AG04450 (cell line): ENCODE data around the gene KIAA0825. TPM values are rescaled to one million over a fixed set of nuclear protein-coding genes. Genes with fewer than 3 reads are reported as not detected.

Experiments
- CTCF ChIA-PET: fragments of 300-600, 350-600 bp; formaldehyde crosslinking; extraction: SDS; loops from one replicate; lab custom pipeline; 2022; ENCODE audit warnings: antibody characterized with exemption, inconsistent platforms; lab: Charles Lee
- POLR2A ChIA-PET: fragments of 350-600 bp; formaldehyde crosslinking; extraction: SDS; loops from one replicate; lab custom pipeline; 2021; ENCODE audit warnings: antibody characterized with exemption, inconsistent platforms; lab: Yijun Ruan, JAX
- DNase-seq: peaks from one replicate; pipeline ENCODE4 v3.0.0-alpha.2; 2011; ENCODE audit warnings: low read depth, low spot score
- H3K27ac ChIP-seq: one replicate; pipeline ENCODE4 v1.5.1; 2012; ENCODE audit warnings: low read depth, low read length, control low read depth
- H3K27me3 ChIP-seq: one replicate; pipeline ENCODE4 v1.6.0; 2012; ENCODE audit warnings: low read length; ENCODE audit not compliant: control insufficient read depth, insufficient read depth
- H3K4me3 ChIP-seq: 2 replicates; pipeline ENCODE4 v1.5.1; 2011; ENCODE audit warnings: mild to moderate bottlenecking, low read depth, low read length, control low read depth
- H3K9me3 ChIP-seq: 2 replicates; pipeline ENCODE4 v1.5.1; 2012; ENCODE audit warnings: low read length; ENCODE audit not compliant: control insufficient read depth, insufficient read depth
- CTCF ChIP-seq: IDR thresholded peaks from 2 replicates; pipeline ENCODE4 v1.5.1; 2011; ENCODE audit warnings: low read depth, low read length, control low read depth, inconsistent platforms
- polyA plus RNA-seq: library from polyadenylated mRNA; depleted of rRNA; stranded (reverse); fragments of >200 nt; gene quantifications from 2 replicates; pipeline ENCODE4 v1.2.3, GENCODE V29; 2011

The KIAA0825 gene
- polyA plus RNA-seq, 1 experiment, result 2.1 TPM

GRCh38 chr5:94337617-94338016 is 280.8 kb downstream of the KIAA0825 start:
- Histone ChIP-seq H3K9me3 (no peaks in the 10 kb centered on the region), H3K27me3 (no peaks in the 10 kb centered on the region), H3K27ac (no peak overlapping the region), H3K4me3 (no peak overlapping the region)
- CTCF ChIA-PET, result interaction anchor here (1.0 kb wide), 1 partner anchor 400 kb away, joined by 3 read pairs; no protein-coding TSS in a partner anchor
- no peak for DNase-seq
- TF ChIP-seq CTCF, result no peak
- POLR2A ChIA-PET, result no interaction called here

- no peak for TF ChIP-seq CTCF
- Histone ChIP-seq H3K9me3 (no peaks in the 10 kb centered on the region), H3K4me3 (no peak overlapping the region), H3K27ac (no peak overlapping the region), H3K27me3 (no peaks in the 10 kb centered on the region)
- ChIA-PET CTCF (no interaction called here), POLR2A (no interaction called here)
- no peak for DNase-seq
Observed at GRCh38 chr5:94335936-94336335, 282.5 kb downstream of the KIAA0825 start.

GRCh38 chr5:94329115-94329514 is 289.3 kb downstream of the KIAA0825 start:
- no peak overlapping the region for H3K27ac ChIP-seq
- CTCF ChIA-PET, result no interaction called here
- no peak for DNase-seq
- H3K9me3 ChIP-seq, result no peaks in the 10 kb centered on the region
- H3K4me3 ChIP-seq, result no peak overlapping the region
- TF ChIP-seq CTCF, result no peak
- POLR2A ChIA-PET, result no interaction called here
- no peaks in the 10 kb centered on the region for H3K27me3 ChIP-seq

GRCh38 chr5:94326586-94326985 is 291.8 kb downstream of the KIAA0825 start:
- CTCF ChIA-PET, result no interaction called here
- Histone ChIP-seq H3K9me3 (no peaks in the 10 kb centered on the region), H3K27ac (no peak overlapping the region), H3K27me3 (no peaks in the 10 kb centered on the region), H3K4me3 (no peak overlapping the region)
- DNase-seq, result no peak
- POLR2A ChIA-PET, result no interaction called here
- no peak for TF ChIP-seq CTCF

- H3K27me3 ChIP-seq, result no peaks in the 10 kb centered on the region
- no peak for TF ChIP-seq CTCF
- no peak overlapping the region for H3K27ac ChIP-seq
- ChIA-PET POLR2A (no interaction called here), CTCF (no interaction called here)
- no peak overlapping the region for H3K4me3 ChIP-seq
- no peaks in the 10 kb centered on the region for H3K9me3 ChIP-seq
- no peak for DNase-seq
Observed at GRCh38 chr5:94316916-94317838, 301.2 kb downstream of the KIAA0825 start.
